MG63 (cell line): ENCODE measurements around the gene KCNIP3. TPM values are rescaled to one million over a fixed set of nuclear protein-coding genes. Genes with fewer than 3 reads are reported as not detected.
A peak's percentile ranks its signal among the peaks of the same experiment; 100 is the strongest.

Source experiments
- DNase-seq: peaks from one replicate; pipeline ENCODE4 v3.0.0-alpha.2; 2020
- H3K27me3 ChIP-seq: fragments of 250-450 bp; sonication (Bioruptor Pico); 2 replicates; pipeline ENCODE4 v1.5.1; 2020; ENCODE audit warnings: mild to moderate bottlenecking, moderate library complexity
- H3K36me3 ChIP-seq: fragments of 250-450 bp; sonication (Bioruptor Pico); 2 replicates; pipeline ENCODE4 v1.5.1; 2020; ENCODE audit warnings: mild to moderate bottlenecking, moderate library complexity
- H3K4me3 ChIP-seq: fragments of 250-450 bp; sonication (Bioruptor Pico); 2 replicates; pipeline ENCODE4 v1.5.1; 2020; ENCODE audit warnings: mild to moderate bottlenecking, moderate library complexity
- H3K9me3 ChIP-seq: fragments of 250-450 bp; sonication (Bioruptor Pico); 2 replicates; pipeline ENCODE4 v1.5.1; 2020; ENCODE audit warnings: mild to moderate bottlenecking, moderate library complexity
- total RNA-seq: library from RNA; depleted of rRNA; stranded (reverse); fragments of >200 nt; shearing (Covaris generic); gene quantifications from 2 replicates; pipeline ENCODE4 v1.2.3, GENCODE V29; 2014; ENCODE audit warnings: low replicate concordance

The KCNIP3 gene
- total RNA-seq, 1 experiment from 2014 or later: 14.1 TPM

- Histone ChIP-seq H3K4me3 (no peak overlapping the region), H3K27me3 (no peaks in the 10 kb centered on the region), H3K36me3 (no peaks in the 10 kb centered on the region), H3K9me3 (no peaks in the 10 kb centered on the region)
- no peak for DNase-seq
Measured at GRCh38 chr2:95272299-95272751, 24.8 kb upstream of the KCNIP3 start.

- DNase-seq: no peak
- no peak overlapping the region for H3K4me3 ChIP-seq
- no peaks in the 10 kb centered on the region for H3K9me3 ChIP-seq
- no peaks in the 10 kb centered on the region for H3K27me3 ChIP-seq
- no peaks in the 10 kb centered on the region for H3K36me3 ChIP-seq
Measured at GRCh38 chr2:95272781-95273180, 24.4 kb upstream of the KCNIP3 start.

GRCh38 chr2:95273566-95274290 lies 23.4 kb upstream of the KCNIP3 start:
- no peak for DNase-seq
- Histone ChIP-seq H3K9me3 (no peaks in the 10 kb centered on the region), H3K27me3 (no peaks in the 10 kb centered on the region), H3K36me3 (no peaks in the 10 kb centered on the region), H3K4me3 (no peak overlapping the region)

GRCh38 chr2:95274291-95275150 lies 22.6 kb upstream of the KCNIP3 start, which contains the start of gene PROM2:
Gene PROM2 (plus strand): TSS chr2:95274449. CDS start chr2:95274586, 137 bp downstream.
- no peak for DNase-seq
- no peaks in the 10 kb centered on the region for H3K27me3 ChIP-seq
- no peaks in the 10 kb centered on the region for H3K36me3 ChIP-seq
- no peaks in the 10 kb centered on the region for H3K9me3 ChIP-seq
- no peak within 1 kb of the TSS for H3K4me3 ChIP-seq

GRCh38 chr2:95275151-95275515 lies 22.0 kb upstream of the KCNIP3 start:
- Histone ChIP-seq H3K9me3 (no peaks in the 10 kb centered on the region), H3K4me3 (no peak overlapping the region), H3K36me3 (no peaks in the 10 kb centered on the region), H3K27me3 (no peaks in the 10 kb centered on the region)
- DNase-seq: no peak

GRCh38 chr2:95275601-95276243 lies 21.4 kb upstream of the KCNIP3 start:
- DNase-seq: peak; percentile 32
- Histone ChIP-seq H3K36me3 (no peaks in the 10 kb centered on the region), H3K9me3 (no peaks in the 10 kb centered on the region), H3K4me3 (no peak overlapping the region), H3K27me3 (no peaks in the 10 kb centered on the region)

- Histone ChIP-seq H3K27me3 (no peaks in the 10 kb centered on the region), H3K4me3 (no peak overlapping the region), H3K36me3 (no peaks in the 10 kb centered on the region), H3K9me3 (no peaks in the 10 kb centered on the region)
- no peak for DNase-seq
Measured at GRCh38 chr2:95276244-95276887, 20.8 kb upstream of the KCNIP3 start.

- Histone ChIP-seq H3K9me3 (no peaks in the 10 kb centered on the region), H3K27me3 (no peaks in the 10 kb centered on the region), H3K36me3 (no peaks in the 10 kb centered on the region), H3K4me3 (no peak overlapping the region)
- no peak for DNase-seq
Measured at GRCh38 chr2:95276888-95277245, 20.3 kb upstream of the KCNIP3 start.

- no peaks in the 10 kb centered on the region for H3K9me3 ChIP-seq
- peak; percentile 56 for DNase-seq
- H3K27me3 ChIP-seq: no peaks in the 10 kb centered on the region
- no peak overlapping the region for H3K4me3 ChIP-seq
- no peaks in the 10 kb centered on the region for H3K36me3 ChIP-seq
Measured at GRCh38 chr2:95277246-95277906, 19.8 kb upstream of the KCNIP3 start.

- DNase-seq: peak; percentile 91
- Histone ChIP-seq H3K9me3 (no peaks in the 10 kb centered on the region), H3K36me3 (no peaks in the 10 kb centered on the region), H3K4me3 (no peak overlapping the region), H3K27me3 (no peaks in the 10 kb centered on the region)
Measured at GRCh38 chr2:95278051-95278471, 19.1 kb upstream of the KCNIP3 start.

- H3K27me3 ChIP-seq: no peaks in the 10 kb centered on the region
- H3K9me3 ChIP-seq: no peaks in the 10 kb centered on the region
- no peak overlapping the region for H3K4me3 ChIP-seq
- DNase-seq: no peak
- no peaks in the 10 kb centered on the region for H3K36me3 ChIP-seq
Measured at GRCh38 chr2:95278637-95279225, 18.4 kb upstream of the KCNIP3 start.

- H3K9me3 ChIP-seq: no peaks in the 10 kb centered on the region
- H3K27me3 ChIP-seq: no peaks in the 10 kb centered on the region
- no peaks in the 10 kb centered on the region for H3K36me3 ChIP-seq
- H3K4me3 ChIP-seq: no peak overlapping the region
- DNase-seq: no peak
Measured at GRCh38 chr2:95279435-95280035, 17.6 kb upstream of the KCNIP3 start.

GRCh38 chr2:95281071-95281470 lies 16.1 kb upstream of the KCNIP3 start:
- H3K27me3 ChIP-seq: no peaks in the 10 kb centered on the region
- H3K4me3 ChIP-seq: no peak overlapping the region
- no peaks in the 10 kb centered on the region for H3K9me3 ChIP-seq
- DNase-seq: no peak
- H3K36me3 ChIP-seq: no peaks in the 10 kb centered on the region

GRCh38 chr2:95281786-95282185 lies 15.4 kb upstream of the KCNIP3 start:
- Histone ChIP-seq H3K4me3 (no peak overlapping the region), H3K36me3 (no peaks in the 10 kb centered on the region), H3K27me3 (no peaks in the 10 kb centered on the region), H3K9me3 (no peaks in the 10 kb centered on the region)
- no peak for DNase-seq

- H3K36me3 ChIP-seq: no peaks in the 10 kb centered on the region
- no peaks in the 10 kb centered on the region for H3K27me3 ChIP-seq
- no peak overlapping the region for H3K4me3 ChIP-seq
- DNase-seq: no peak
- no peaks in the 10 kb centered on the region for H3K9me3 ChIP-seq
Measured at GRCh38 chr2:95282458-95282857, 14.7 kb upstream of the KCNIP3 start.

GRCh38 chr2:95283562-95283961 lies 13.6 kb upstream of the KCNIP3 start:
- DNase-seq: no peak
- Histone ChIP-seq H3K27me3 (no peaks in the 10 kb centered on the region), H3K4me3 (no peak overlapping the region), H3K9me3 (no peaks in the 10 kb centered on the region), H3K36me3 (no peaks in the 10 kb centered on the region)
